DND-41 (cell line): Measurements from ENCODE around the gene SMC1A.

Experiments
- ATAC-seq: fragments of 200-7000 bp; cut with Tn5 transposase; 3 replicates; pipeline ENCODE4 v1.9.1; 2021; ENCODE audit warnings: low read depth; ENCODE audit not compliant: insufficient read depth
- DNase-seq: peaks from one replicate; pipeline ENCODE4 v3.0.0-alpha.2; 2020
- H2AFZ ChIP-seq: 2 replicates; pipeline ENCODE4 v1.6.0; 2012; ENCODE audit warnings: low read depth, low read length
- H3K27ac ChIP-seq: 2 replicates; pipeline ENCODE4 v1.5.1; 2012; ENCODE audit warnings: low read length, inconsistent platforms
- H3K27me3 ChIP-seq: fragments of 200-600 bp; sonication (generic); 2 replicates; pipeline ENCODE4 v1.6.0; 2012; ENCODE audit warnings: low read length, mild to moderate bottlenecking, inconsistent platforms; ENCODE audit not compliant: insufficient read depth, poor library complexity
- H3K36me3 ChIP-seq: 2 replicates; pipeline ENCODE4 v1.5.1; 2012; ENCODE audit warnings: low read length, inconsistent platforms; ENCODE audit not compliant: insufficient read depth
- H3K4me1 ChIP-seq: 2 replicates; pipeline ENCODE4 v1.5.1; 2012; ENCODE audit warnings: mild to moderate bottlenecking, low read length; ENCODE audit not compliant: insufficient read depth
- H3K4me2 ChIP-seq: 2 replicates; pipeline ENCODE4 v1.6.0; 2012; ENCODE audit warnings: mild to moderate bottlenecking, moderate library complexity, low read length, inconsistent platforms; ENCODE audit not compliant: insufficient read depth
- H3K4me3 ChIP-seq, 2 experiments: fragments of 200-600 bp in 1 of 2; shearing (Covaris generic) in 1 of 2; 2 replicates each; pipeline ENCODE4 v1.5.1; 2012 to 2016; ENCODE audit warnings: inconsistent platforms in 2 of 2, low read length in 2 of 2, mild to moderate bottlenecking in 2 of 2, low read depth in 1 of 2, moderate library complexity in 1 of 2
- H3K79me2 ChIP-seq: 2 replicates; pipeline ENCODE4 v1.6.0; 2012; ENCODE audit warnings: low read length, inconsistent platforms; ENCODE audit not compliant: insufficient read depth
- H3K9ac ChIP-seq: 2 replicates; pipeline ENCODE4 v1.6.0; 2012; ENCODE audit warnings: low read depth, mild to moderate bottlenecking, inconsistent platforms, low read length, moderate library complexity
- H3K9me3 ChIP-seq: 2 replicates; pipeline ENCODE4 v1.5.1; 2012; ENCODE audit warnings: low read length, moderate library complexity, mild to moderate bottlenecking, inconsistent platforms; ENCODE audit not compliant: insufficient read depth, severe bottlenecking
- H4K20me1 ChIP-seq: 2 replicates; pipeline ENCODE4 v1.6.0; 2012; ENCODE audit warnings: low read length; ENCODE audit not compliant: insufficient read depth
- EZH2 ChIP-seq: IDR thresholded peaks from 3 replicates; pipeline ENCODE4 v1.6.1; 2012; ENCODE audit warnings: borderline replicate concordance, low read depth, mild to moderate bottlenecking, moderate library complexity, low read length, inconsistent platforms; ENCODE audit not compliant: severe bottlenecking
- TF ChIP-seq, protein P1 (sequence below): IDR thresholded peaks from 2 replicates; pipeline ENCODE4 v1.5.1; 2012; ENCODE audit warnings: borderline replicate concordance, low read length, moderate library complexity, mild to moderate bottlenecking; ENCODE audit not compliant: poor library complexity, severe bottlenecking; ENCODE audit errors: extremely low read depth

SMC1A gene

DNA sequence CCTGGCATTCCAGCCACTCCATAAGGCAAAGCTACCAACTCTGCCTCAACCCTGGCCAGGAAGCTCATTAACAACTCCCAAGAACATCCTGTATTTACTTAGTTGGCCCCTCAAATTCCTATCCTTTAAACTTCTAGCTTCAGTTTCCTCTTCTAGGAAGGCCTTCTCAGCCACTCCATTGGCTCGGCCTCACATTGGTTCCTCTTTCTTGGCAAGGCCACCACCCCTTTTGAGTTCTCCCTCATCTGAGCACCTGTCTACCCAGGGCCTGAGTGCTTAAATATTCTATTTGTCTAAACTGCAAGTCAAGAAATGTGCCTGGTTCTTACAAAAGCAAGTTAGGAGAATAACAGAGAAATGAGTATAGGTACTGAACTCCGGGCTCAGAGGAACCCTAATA is 10.0 kb downstream of the SMC1A start:
- no peak for DNase-seq

DNA sequence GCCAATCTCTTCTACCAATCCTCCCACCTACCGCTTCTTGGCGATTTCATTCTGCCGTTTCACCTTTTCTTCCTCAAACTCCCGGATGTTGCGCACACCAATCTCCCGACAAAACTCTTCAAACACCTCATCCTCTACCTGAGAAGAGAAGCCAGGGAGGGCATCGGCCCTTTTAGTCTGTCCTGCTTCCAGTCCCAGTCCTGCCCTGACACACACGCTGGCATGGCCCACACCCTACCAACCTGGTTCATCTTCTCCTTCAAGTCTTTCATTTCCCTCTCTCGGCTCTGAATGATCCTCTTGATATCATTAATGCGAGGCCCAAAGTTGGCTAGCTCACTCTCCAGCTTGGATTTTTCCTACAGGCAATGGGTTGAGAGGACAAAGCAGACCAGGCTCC is 18.9 kb downstream of the SMC1A start:
- DNase-seq (no peak), ATAC-seq (no peak)
- H3K27me3 ChIP-seq: no peaks in the 10 kb centered on the region
- TF ChIP-seq, protein P1, sequence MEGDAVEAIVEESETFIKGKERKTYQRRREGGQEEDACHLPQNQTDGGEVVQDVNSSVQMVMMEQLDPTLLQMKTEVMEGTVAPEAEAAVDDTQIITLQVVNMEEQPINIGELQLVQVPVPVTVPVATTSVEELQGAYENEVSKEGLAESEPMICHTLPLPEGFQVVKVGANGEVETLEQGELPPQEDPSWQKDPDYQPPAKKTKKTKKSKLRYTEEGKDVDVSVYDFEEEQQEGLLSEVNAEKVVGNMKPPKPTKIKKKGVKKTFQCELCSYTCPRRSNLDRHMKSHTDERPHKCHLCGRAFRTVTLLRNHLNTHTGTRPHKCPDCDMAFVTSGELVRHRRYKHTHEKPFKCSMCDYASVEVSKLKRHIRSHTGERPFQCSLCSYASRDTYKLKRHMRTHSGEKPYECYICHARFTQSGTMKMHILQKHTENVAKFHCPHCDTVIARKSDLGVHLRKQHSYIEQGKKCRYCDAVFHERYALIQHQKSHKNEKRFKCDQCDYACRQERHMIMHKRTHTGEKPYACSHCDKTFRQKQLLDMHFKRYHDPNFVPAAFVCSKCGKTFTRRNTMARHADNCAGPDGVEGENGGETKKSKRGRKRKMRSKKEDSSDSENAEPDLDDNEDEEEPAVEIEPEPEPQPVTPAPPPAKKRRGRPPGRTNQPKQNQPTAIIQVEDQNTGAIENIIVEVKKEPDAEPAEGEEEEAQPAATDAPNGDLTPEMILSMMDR: no peak
- no peak for TF ChIP-seq EZH2
- H3K36me3 ChIP-seq: peaks cover 89% of the 10 kb centered on the region
- no peak overlapping the region for H3K27ac ChIP-seq
- H3K9ac ChIP-seq: no peak overlapping the region
- no peak overlapping the region for H3K4me3 ChIP-seq
- no peaks in the 10 kb centered on the region for H3K4me1 ChIP-seq
- no peaks in the 10 kb centered on the region for H3K79me2 ChIP-seq
- no peaks in the 10 kb centered on the region for H3K9me3 ChIP-seq
- no peak overlapping the region for H2AFZ ChIP-seq
- no peak overlapping the region for H3K4me2 ChIP-seq
- H4K20me1 ChIP-seq: no peaks in the 10 kb centered on the region

More for the DNA sequence above, 10.0 kb downstream of the SMC1A start:
- H3K9ac ChIP-seq: no peak overlapping the region
- H3K27ac ChIP-seq: no peak overlapping the region
- no peak overlapping the region for H3K4me2 ChIP-seq
- H3K79me2 ChIP-seq: peaks cover 40% of the 10 kb centered on the region
- H4K20me1 ChIP-seq: peaks cover 33% of the 10 kb centered on the region
- H3K36me3 ChIP-seq: peaks cover 73% of the 10 kb centered on the region
- ATAC-seq: no peak
- H3K27me3 ChIP-seq: no peaks in the 10 kb centered on the region
- H2AFZ ChIP-seq: no peak overlapping the region
- no peaks in the 10 kb centered on the region; the same call in 1 of the 2 replicates for H3K4me1 ChIP-seq
- H3K9me3 ChIP-seq: no peaks in the 10 kb centered on the region
- TF ChIP-seq, protein P1: no peak
- TF ChIP-seq EZH2: no peak
- H3K4me3 ChIP-seq: no peak overlapping the region

- Histone ChIP-seq H2AFZ (no peak overlapping the region), H3K4me3 (no peak overlapping the region), H3K27me3 (no peaks in the 10 kb centered on the region), H3K9ac (no peak overlapping the region), H3K27ac (no peak overlapping the region), H3K79me2 (no peaks in the 10 kb centered on the region), H4K20me1 (no peaks in the 10 kb centered on the region), H3K4me1 (no peaks in the 10 kb centered on the region), H3K36me3 (peaks cover 78% of the 10 kb centered on the region), H3K4me2 (no peak overlapping the region), H3K9me3 (no peaks in the 10 kb centered on the region)
- DNase-seq (no peak), ATAC-seq (no peak)
- TF ChIP-seq EZH2: no peak
- TF ChIP-seq, protein P1: no peak
These were observed 24.2 kb downstream of the SMC1A start for GRCh38 chrX:53398216-53398615.
